KMS-11 (cell line): ENCODE results near the gene CACNA1F.

Experiments used
- H2AFZ ChIP-seq: fragments of 200-600 bp; sonication (generic); 2 replicates; pipeline ENCODE4 v1.6.1; 2016; ENCODE audit warnings: antibody characterized with exemption, mixed run types, low read depth
- H3K27ac ChIP-seq: fragments of 200-600 bp; sonication (generic); 2 replicates; pipeline ENCODE4 v1.6.1; 2016; ENCODE audit warnings: mild to moderate bottlenecking, mixed run types
- H3K27me3 ChIP-seq: fragments of 200-600 bp; sonication (generic); 2 replicates; pipeline ENCODE4 v1.6.1; 2017; ENCODE audit warnings: mild to moderate bottlenecking, low read depth, mixed run types, moderate library complexity; ENCODE audit not compliant: insufficient read depth
- H3K36me3 ChIP-seq: fragments of 200-600 bp; sonication (generic); 2 replicates; pipeline ENCODE4 v1.6.1; 2017; ENCODE audit warnings: mild to moderate bottlenecking, mixed run types; ENCODE audit not compliant: insufficient read depth
- H3K4me1 ChIP-seq: fragments of 200-600 bp; sonication (generic); 2 replicates; pipeline ENCODE4 v1.6.1; 2016; ENCODE audit warnings: mild to moderate bottlenecking, low read depth, mixed run types; ENCODE audit not compliant: poor library complexity, severe bottlenecking
- H3K4me2 ChIP-seq: fragments of 200-600 bp; sonication (generic); 2 replicates; pipeline ENCODE4 v1.7.0; 2016; ENCODE audit warnings: mild to moderate bottlenecking, mixed run types
- H3K4me3 ChIP-seq: fragments of 200-600 bp; sonication (generic); IDR thresholded peaks from 2 replicates; pipeline ENCODE4 v1.6.1; 2017; ENCODE audit warnings: low read depth, low read length, mixed read lengths; ENCODE audit not compliant: insufficient read depth
- H3K79me2 ChIP-seq: fragments of 200-600 bp; sonication (generic); 2 replicates; pipeline ENCODE4 v1.6.1; 2016; ENCODE audit warnings: low read depth, mixed run types; ENCODE audit not compliant: insufficient read depth
- H3K9ac ChIP-seq: fragments of 200-600 bp; sonication (generic); 2 replicates; pipeline ENCODE4 v1.6.1; 2016; ENCODE audit warnings: mild to moderate bottlenecking, mixed run types
- H4K20me1 ChIP-seq: fragments of 200-600 bp; sonication (generic); 2 replicates; pipeline ENCODE4 v1.6.1; 2016; ENCODE audit warnings: mild to moderate bottlenecking, mixed run types; ENCODE audit not compliant: insufficient read depth
- TF ChIP-seq, protein P1 (sequence below): fragments of 200-600 bp; sonication (generic); conservative IDR thresholded peaks from 2 replicates; pipeline ENCODE4 v1.6.1; 2017; ENCODE audit warnings: low read depth, mild to moderate bottlenecking, antibody characterized with exemption, low read length, moderate library complexity, mixed read lengths

Gene CACNA1F

DNA sequence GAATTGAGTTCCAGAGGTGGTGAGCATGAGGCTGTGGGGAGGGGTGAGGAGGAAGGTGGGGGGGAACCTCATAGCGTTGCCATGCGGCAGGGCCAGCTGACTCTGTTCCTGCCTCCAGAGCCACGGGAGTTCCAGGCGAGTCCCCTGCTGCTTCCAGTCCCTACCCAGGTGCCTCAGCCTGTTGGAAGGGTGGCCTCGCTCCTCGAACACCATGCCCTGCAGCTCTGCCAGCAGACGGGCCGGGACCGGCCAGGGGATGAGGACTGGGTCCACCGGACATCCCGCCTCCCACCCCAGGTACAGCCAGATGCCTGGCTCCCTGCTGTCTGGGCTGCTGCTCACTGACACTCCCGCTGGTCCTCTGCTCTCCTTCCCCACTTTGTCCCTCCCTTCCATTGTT is 10.0 kb upstream of the CACNA1F start:
- no peak overlapping the region for H3K4me2 ChIP-seq
- TF ChIP-seq, protein P1, sequence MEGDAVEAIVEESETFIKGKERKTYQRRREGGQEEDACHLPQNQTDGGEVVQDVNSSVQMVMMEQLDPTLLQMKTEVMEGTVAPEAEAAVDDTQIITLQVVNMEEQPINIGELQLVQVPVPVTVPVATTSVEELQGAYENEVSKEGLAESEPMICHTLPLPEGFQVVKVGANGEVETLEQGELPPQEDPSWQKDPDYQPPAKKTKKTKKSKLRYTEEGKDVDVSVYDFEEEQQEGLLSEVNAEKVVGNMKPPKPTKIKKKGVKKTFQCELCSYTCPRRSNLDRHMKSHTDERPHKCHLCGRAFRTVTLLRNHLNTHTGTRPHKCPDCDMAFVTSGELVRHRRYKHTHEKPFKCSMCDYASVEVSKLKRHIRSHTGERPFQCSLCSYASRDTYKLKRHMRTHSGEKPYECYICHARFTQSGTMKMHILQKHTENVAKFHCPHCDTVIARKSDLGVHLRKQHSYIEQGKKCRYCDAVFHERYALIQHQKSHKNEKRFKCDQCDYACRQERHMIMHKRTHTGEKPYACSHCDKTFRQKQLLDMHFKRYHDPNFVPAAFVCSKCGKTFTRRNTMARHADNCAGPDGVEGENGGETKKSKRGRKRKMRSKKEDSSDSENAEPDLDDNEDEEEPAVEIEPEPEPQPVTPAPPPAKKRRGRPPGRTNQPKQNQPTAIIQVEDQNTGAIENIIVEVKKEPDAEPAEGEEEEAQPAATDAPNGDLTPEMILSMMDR: no peak
- H3K36me3 ChIP-seq: no peaks in the 10 kb centered on the region
- H3K27ac ChIP-seq: no peak overlapping the region
- no peaks in the 10 kb centered on the region for H3K79me2 ChIP-seq
- H3K27me3 ChIP-seq: no peaks in the 10 kb centered on the region
- H3K4me1 ChIP-seq: no peaks in the 10 kb centered on the region
- no peaks in the 10 kb centered on the region for H4K20me1 ChIP-seq
- H3K9ac ChIP-seq: no peak overlapping the region
- no peak overlapping the region for H3K4me3 ChIP-seq
- no peak overlapping the region for H2AFZ ChIP-seq

DNA sequence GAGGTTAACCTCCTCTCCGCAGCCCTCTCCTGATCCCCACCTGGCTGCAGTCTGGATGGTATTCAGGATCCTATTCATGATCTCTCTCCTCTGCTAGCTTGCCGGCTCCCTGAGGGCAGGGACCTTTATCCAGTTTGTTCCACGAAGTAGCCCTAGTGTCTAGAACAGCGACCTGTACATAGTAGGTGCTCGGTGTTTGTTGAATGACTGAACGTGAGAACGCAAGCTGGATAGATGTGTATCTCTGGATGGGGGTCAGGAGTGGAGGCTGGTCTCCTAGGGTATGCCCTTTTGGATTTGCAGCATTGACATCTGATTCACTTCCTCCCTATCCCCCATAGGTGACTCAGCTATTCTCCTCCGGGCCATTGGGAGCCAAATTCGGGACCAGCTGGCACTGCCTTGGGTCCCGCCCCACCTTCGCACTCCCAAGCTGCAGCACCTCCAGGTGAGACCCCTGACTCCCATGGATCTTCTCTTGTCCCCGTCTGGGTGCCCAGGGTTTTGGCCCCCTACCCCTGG is 9.5 kb upstream of the CACNA1F start:
- Histone ChIP-seq H2AFZ (no peak overlapping the region), H3K27me3 (no peaks in the 10 kb centered on the region), H3K27ac (no peak overlapping the region), H4K20me1 (no peaks in the 10 kb centered on the region), H3K36me3 (no peaks in the 10 kb centered on the region), H3K4me1 (no peaks in the 10 kb centered on the region), H3K4me3 (no peak overlapping the region), H3K4me2 (no peak overlapping the region), H3K79me2 (no peaks in the 10 kb centered on the region), H3K9ac (no peak overlapping the region)
- TF ChIP-seq, protein P1: no peak

DNA sequence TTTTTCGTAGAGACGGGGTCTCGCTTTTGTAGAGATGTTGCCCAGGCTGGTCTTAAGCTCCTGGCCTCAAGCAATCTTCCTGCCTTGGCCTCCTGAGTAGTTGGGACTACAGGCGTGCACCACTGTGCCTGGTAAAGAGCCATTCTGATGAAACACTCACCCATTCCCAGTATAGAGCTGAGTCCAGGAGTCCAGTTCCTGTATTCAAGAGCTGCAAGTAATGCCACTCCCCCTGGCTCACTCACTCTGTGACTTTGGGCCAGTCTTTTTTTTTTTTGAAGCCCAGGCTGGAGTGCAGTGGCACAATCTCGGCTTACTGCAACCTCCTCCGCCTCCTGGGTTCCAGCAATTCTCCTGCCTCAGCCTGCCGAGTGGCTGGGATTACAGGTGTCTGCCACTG is 5.6 kb upstream of the CACNA1F start:
- no peaks in the 10 kb centered on the region for H4K20me1 ChIP-seq
- no peak overlapping the region for H3K27ac ChIP-seq
- H3K4me1 ChIP-seq: peaks cover 5% of the 10 kb centered on the region
- no peaks in the 10 kb centered on the region for H3K79me2 ChIP-seq
- no peaks in the 10 kb centered on the region for H3K27me3 ChIP-seq
- no peaks in the 10 kb centered on the region for H3K36me3 ChIP-seq
- no peak overlapping the region for H3K4me3 ChIP-seq
- H2AFZ ChIP-seq: no peak overlapping the region
- no peak overlapping the region for H3K9ac ChIP-seq
- TF ChIP-seq, protein P1: no peak
- H3K4me2 ChIP-seq: no peak overlapping the region

DNA sequence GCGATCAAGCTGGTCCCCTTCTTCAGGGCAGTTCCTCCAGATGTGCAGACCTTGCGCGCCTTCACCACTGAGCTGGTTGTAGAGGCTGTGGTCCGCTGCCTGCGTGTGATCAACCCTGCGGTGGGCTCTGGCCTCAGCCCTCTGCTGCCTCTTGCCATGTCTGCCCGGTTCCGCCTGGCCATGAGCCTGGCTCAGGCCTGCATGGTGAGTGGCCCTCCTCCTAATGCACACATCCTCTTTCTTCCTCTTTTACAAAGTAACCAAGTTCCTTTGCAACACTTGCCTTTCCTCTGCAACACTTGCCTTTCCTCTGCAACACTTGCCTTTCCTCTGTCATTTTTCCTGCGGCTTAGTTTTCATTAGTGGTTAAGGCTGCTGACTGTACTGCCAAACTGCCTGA is 3.9 kb upstream of the CACNA1F start:
- TF ChIP-seq, protein P1: no peak
- Histone ChIP-seq H3K36me3 (no peaks in the 10 kb centered on the region), H3K4me3 (no peak overlapping the region), H3K4me2 (no peak overlapping the region), H3K9ac (no peak overlapping the region), H2AFZ (no peak overlapping the region), H3K79me2 (no peaks in the 10 kb centered on the region), H3K27ac (no peak overlapping the region), H3K27me3 (no peaks in the 10 kb centered on the region), H3K4me1 (peaks cover 5% of the 10 kb centered on the region), H4K20me1 (no peaks in the 10 kb centered on the region)
